BLaER1 (cell line): ENCODE measurements around the gene MRPS22.

Experiments used
- H3K27ac ChIP-seq: shearing (Covaris generic); formaldehyde crosslinking; 2 replicates; pipeline ENCODE4 v1.8.1; 2022
- H3K27me3 ChIP-seq: shearing (Covaris generic); formaldehyde crosslinking; 2 replicates; pipeline ENCODE4 v1.8.1; 2022
- H3K36me3 ChIP-seq: shearing (Covaris generic); formaldehyde crosslinking; 2 replicates; pipeline ENCODE4 v1.8.1; 2022
- H3K4me1 ChIP-seq: shearing (Covaris generic); formaldehyde crosslinking; 2 replicates; pipeline ENCODE4 v1.8.1; 2022
- H3K4me2 ChIP-seq: shearing (Covaris generic); formaldehyde crosslinking; 2 replicates; pipeline ENCODE4 v1.8.1; 2022
- H3K4me3 ChIP-seq: shearing (Covaris generic); formaldehyde crosslinking; 2 replicates; pipeline ENCODE4 v1.8.1; 2022
- H3K9ac ChIP-seq: shearing (Covaris generic); formaldehyde crosslinking; 2 replicates; pipeline ENCODE4 v1.8.1; 2022
- H3K9me3 ChIP-seq: shearing (Covaris generic); formaldehyde crosslinking; 2 replicates; pipeline ENCODE4 v1.8.1; 2022
- H4K20me1 ChIP-seq: shearing (Covaris generic); formaldehyde crosslinking; 2 replicates; pipeline ENCODE4 v1.8.1; 2022
- Cebpa-rat ChIP-seq: shearing (Covaris generic); IDR thresholded peaks from 2 replicates; pipeline ENCODE4 v1.8.1; 2022

MRPS22 gene

GRCh38 chr3:139311557-139311956, 32.3 kb upstream of the MRPS22 start:
- Histone ChIP-seq H3K36me3 (no peaks in the 10 kb centered on the region), H3K27ac (no peak overlapping the region), H3K9me3 (no peaks in the 10 kb centered on the region), H4K20me1 (no peaks in the 10 kb centered on the region), H3K4me3 (no peak overlapping the region), H3K9ac (no peak overlapping the region), H3K4me1 (peaks cover 2% of the 10 kb centered on the region; the same call in 1 of the 2 replicates), H3K27me3 (no peaks in the 10 kb centered on the region), H3K4me2 (no peak overlapping the region)
- TF ChIP-seq Cebpa-rat: no peak

- TF ChIP-seq Cebpa-rat: no peak
- Histone ChIP-seq H3K9me3 (no peaks in the 10 kb centered on the region), H4K20me1 (no peaks in the 10 kb centered on the region), H3K4me3 (no peak overlapping the region), H3K4me2 (no peak overlapping the region), H3K27me3 (no peaks in the 10 kb centered on the region), H3K27ac (no peak overlapping the region), H3K9ac (no peak overlapping the region), H3K4me1 (no peaks in the 10 kb centered on the region), H3K36me3 (no peaks in the 10 kb centered on the region)
Measured at GRCh38 chr3:139312416-139312815, 31.4 kb upstream of the MRPS22 start.

GRCh38 chr3:139312959-139313358, 30.9 kb upstream of the MRPS22 start:
- Histone ChIP-seq H4K20me1 (no peaks in the 10 kb centered on the region), H3K9me3 (no peaks in the 10 kb centered on the region), H3K4me1 (no peaks in the 10 kb centered on the region), H3K27ac (no peak overlapping the region), H3K9ac (no peak overlapping the region), H3K4me2 (no peak overlapping the region), H3K27me3 (no peaks in the 10 kb centered on the region), H3K4me3 (no peak overlapping the region), H3K36me3 (no peaks in the 10 kb centered on the region)
- no peak for TF ChIP-seq Cebpa-rat

- Histone ChIP-seq H3K4me1 (no peaks in the 10 kb centered on the region), H3K4me2 (no peak overlapping the region), H3K9ac (no peak overlapping the region)
Measured at GRCh38 chr3:139313921-139314320, 29.9 kb upstream of the MRPS22 start.

GRCh38 chr3:139317215-139317614, 26.6 kb upstream of the MRPS22 start:
- H4K20me1 ChIP-seq: no peaks in the 10 kb centered on the region
- H3K4me3 ChIP-seq: no peak overlapping the region
- no peaks in the 10 kb centered on the region for H3K27me3 ChIP-seq
- H3K36me3 ChIP-seq: no peaks in the 10 kb centered on the region
- no peak overlapping the region for H3K9ac ChIP-seq
- H3K4me2 ChIP-seq: no peak overlapping the region
- no peaks in the 10 kb centered on the region; the same call in 1 of the 2 replicates for H3K4me1 ChIP-seq
- no peak for TF ChIP-seq Cebpa-rat
- H3K9me3 ChIP-seq: no peaks in the 10 kb centered on the region
- H3K27ac ChIP-seq: no peak overlapping the region

More at GRCh38 chr3:139313921-139314320, 29.9 kb upstream of the MRPS22 start:
- Histone ChIP-seq H3K27me3 (no peaks in the 10 kb centered on the region), H4K20me1 (no peaks in the 10 kb centered on the region), H3K36me3 (no peaks in the 10 kb centered on the region), H3K27ac (no peak overlapping the region), H3K4me3 (no peak overlapping the region), H3K9me3 (no peaks in the 10 kb centered on the region)
- no peak for TF ChIP-seq Cebpa-rat

- Histone ChIP-seq H3K27ac (no peak overlapping the region), H3K4me2 (no peak overlapping the region), H3K4me3 (no peak overlapping the region), H4K20me1 (no peaks in the 10 kb centered on the region), H3K36me3 (no peaks in the 10 kb centered on the region), H3K9me3 (no peaks in the 10 kb centered on the region), H3K4me1 (no peaks in the 10 kb centered on the region; the same call in 1 of the 2 replicates), H3K27me3 (no peaks in the 10 kb centered on the region), H3K9ac (no peak overlapping the region)
- TF ChIP-seq Cebpa-rat: no peak
Measured at GRCh38 chr3:139317660-139318430, 26.0 kb upstream of the MRPS22 start.

- H3K4me1 ChIP-seq: no peaks in the 10 kb centered on the region; the same call in 1 of the 2 replicates
- no peaks in the 10 kb centered on the region for H4K20me1 ChIP-seq
- H3K27me3 ChIP-seq: no peaks in the 10 kb centered on the region
- no peak overlapping the region for H3K9ac ChIP-seq
- no peak overlapping the region for H3K4me2 ChIP-seq
- no peak overlapping the region for H3K4me3 ChIP-seq
- H3K36me3 ChIP-seq: no peaks in the 10 kb centered on the region
- H3K27ac ChIP-seq: no peak overlapping the region
- no peaks in the 10 kb centered on the region for H3K9me3 ChIP-seq
- no peak for TF ChIP-seq Cebpa-rat
Measured at GRCh38 chr3:139318431-139318816, 25.4 kb upstream of the MRPS22 start.

- Histone ChIP-seq H4K20me1 (no peaks in the 10 kb centered on the region), H3K9me3 (no peaks in the 10 kb centered on the region), H3K27me3 (no peaks in the 10 kb centered on the region), H3K4me1 (no peaks in the 10 kb centered on the region; the same call in 1 of the 2 replicates), H3K4me2 (no peak overlapping the region), H3K36me3 (no peaks in the 10 kb centered on the region), H3K4me3 (no peak overlapping the region), H3K9ac (no peak overlapping the region), H3K27ac (no peak overlapping the region)
- no peak for TF ChIP-seq Cebpa-rat
Measured at GRCh38 chr3:139318826-139319225, 25.0 kb upstream of the MRPS22 start.

GRCh38 chr3:139319428-139320402, 24.1 kb upstream of the MRPS22 start:
- H3K36me3 ChIP-seq: no peaks in the 10 kb centered on the region

More at GRCh38 chr3:139319428-139320402, 24.1 kb upstream of the MRPS22 start:
- H3K27ac ChIP-seq: no peak overlapping the region
- H3K27me3 ChIP-seq: no peaks in the 10 kb centered on the region
- H3K4me3 ChIP-seq: no peak overlapping the region
- no peaks in the 10 kb centered on the region; the same call in 1 of the 2 replicates for H3K4me1 ChIP-seq
- H3K9me3 ChIP-seq: 0 out of 2 replicates have a peak, but pooled peaks cover under 1% of the 10 kb centered on the region
- H3K9ac ChIP-seq: no peak overlapping the region
- H3K4me2 ChIP-seq: no peak overlapping the region
- H4K20me1 ChIP-seq: no peaks in the 10 kb centered on the region
- no peak for TF ChIP-seq Cebpa-rat
